GM18502 (cell line): Measurements from ENCODE around the gene NELFB.

Experiments
- ATAC-seq: cut with Tn5 transposase; IDR thresholded peaks from one replicate; pipeline ENCODE4 v1.9.1; 2021; ENCODE audit warnings: mild to moderate bottlenecking; ENCODE audit not compliant: unreplicated experiment, poor library complexity

Gene NELFB

GRCh38 chr9:137311171-137311985 lies 56.3 kb downstream of the NELFB start:
- ATAC-seq, result no peak

GRCh38 chr9:137311986-137312851 lies 57.1 kb downstream of the NELFB start:
- ATAC-seq, result no peak

GRCh38 chr9:137312852-137313325 lies 57.8 kb downstream of the NELFB start:
- ATAC-seq, result no peak

- no peak for ATAC-seq
Measured at GRCh38 chr9:137313326-137313936, 58.3 kb downstream of the NELFB start.

GRCh38 chr9:137313956-137314560 lies 58.9 kb downstream of the NELFB start:
- ATAC-seq, result no peak

GRCh38 chr9:137314561-137315560 lies 59.7 kb downstream of the NELFB start:
- ATAC-seq, result no peak

GRCh38 chr9:137315581-137316011 lies 60.5 kb downstream of the NELFB start:
- no peak for ATAC-seq

GRCh38 chr9:137316012-137316981 lies 61.2 kb downstream of the NELFB start:
- ATAC-seq, result peak; percentile 44

- ATAC-seq, result no peak
Measured at GRCh38 chr9:137317021-137317717, 62.0 kb downstream of the NELFB start.

GRCh38 chr9:137317718-137318511 lies 62.8 kb downstream of the NELFB start:
- ATAC-seq, result no peak

GRCh38 chr9:137318602-137319001 lies 63.5 kb downstream of the NELFB start:
- ATAC-seq, result no peak

GRCh38 chr9:137319011-137319738 lies 64.0 kb downstream of the NELFB start:
- no peak for ATAC-seq

- no peak for ATAC-seq
Measured at GRCh38 chr9:137319739-137320551, 64.8 kb downstream of the NELFB start.

GRCh38 chr9:137320555-137321384 lies 65.6 kb downstream of the NELFB start:
- no peak for ATAC-seq
